Activated T-cell treated with anti-CD3 and anti-CD28 coated beads, Interleukin-2, amount 50 U/mL, for 72 hours (primary cell): ENCODE results near the gene LIN52. TPM values are rescaled to one million over a fixed set of nuclear protein-coding genes. Genes with fewer than 3 reads are reported as not detected.

Experiments
- ATAC-seq, 2 donors: fragments of 150-1000 bp; cut with Tn5 transposase; replicated peaks in 1 of 2; 2 replicates each; pipeline ENCODE4 v1.10.0; 2021; ENCODE audit warnings: moderate library complexity in 2 of 2, mild to moderate bottlenecking in 1 of 2
- DNase-seq, 2 donors: peaks; one replicate each; pipeline ENCODE4 v3.0.0; 2021 to 2022; ENCODE audit warnings: mixed read lengths in 1 of 2
- H3K27ac Mint-ChIP-seq: one replicate; pipeline ENCODE4 v1.8.0; 2022; ENCODE audit warnings: mild to moderate bottlenecking, moderate library complexity, mixed read lengths
- H3K27me3 Mint-ChIP-seq: one replicate; pipeline ENCODE4 v1.8.0; 2022; ENCODE audit warnings: low read depth, mixed read lengths
- H3K36me3 Mint-ChIP-seq, 2 donors: one replicate each; pipeline ENCODE4 v1.8.0; 2022; ENCODE audit warnings: mixed read lengths in 2 of 2, mild to moderate bottlenecking in 1 of 2; ENCODE audit not compliant: insufficient read depth in 2 of 2
- H3K4me1 Mint-ChIP-seq: one replicate; pipeline ENCODE4 v1.8.0; 2022; ENCODE audit warnings: low read depth, mixed read lengths
- H3K4me3 Mint-ChIP-seq, 2 donors: one replicate each; pipeline ENCODE4 v1.8.0; 2022; ENCODE audit warnings: mild to moderate bottlenecking in 2 of 2, mixed read lengths in 2 of 2, moderate library complexity in 2 of 2
- H3K9me3 Mint-ChIP-seq, 2 donors: one replicate each; pipeline ENCODE4 v1.8.0; 2022; ENCODE audit warnings: mixed read lengths in 2 of 2
- total RNA-seq, 2 donors: library from RNA; stranded (reverse); gene quantifications; one replicate each; pipeline ENCODE4 v1.2.3, GENCODE V29; 2022

LIN52 gene
- total RNA-seq, 2 donors from 2014 or later, result 15.7 to 18.4 TPM

- no peak for ATAC-seq
- no peak overlapping the region for H3K27ac Mint-ChIP-seq
- no peaks in the 10 kb centered on the region for H3K9me3 Mint-ChIP-seq
- H3K4me3 Mint-ChIP-seq, result no peak overlapping the region
- H3K36me3 Mint-ChIP-seq, result no peaks in the 10 kb centered on the region
- H3K4me1 Mint-ChIP-seq, result no peaks in the 10 kb centered on the region
- H3K27me3 Mint-ChIP-seq, result no peaks in the 10 kb centered on the region
- DNase-seq, result no peak
Measured at GRCh38 chr14:74169906-74170305, 85.2 kb downstream of the LIN52 start.

- Mint-ChIP-seq H3K4me3 (no peak overlapping the region), H3K27ac (no peak overlapping the region)
Measured at GRCh38 chr14:74176400-74176793, 91.6 kb downstream of the LIN52 start.

GRCh38 chr14:74179856-74180255 lies 95.1 kb downstream of the LIN52 start:
- H3K4me3 Mint-ChIP-seq, result no peak overlapping the region
- no peaks in the 10 kb centered on the region for H3K9me3 Mint-ChIP-seq
- ATAC-seq (no peak), DNase-seq (no peak)
- no peaks in the 10 kb centered on the region for H3K27me3 Mint-ChIP-seq
- no peaks in the 10 kb centered on the region for H3K4me1 Mint-ChIP-seq
- H3K27ac Mint-ChIP-seq, result no peak overlapping the region
- H3K36me3 Mint-ChIP-seq, result no peaks in the 10 kb centered on the region

More at GRCh38 chr14:74176400-74176793, 91.6 kb downstream of the LIN52 start:
- Mint-ChIP-seq H3K4me1 (no peaks in the 10 kb centered on the region), H3K27me3 (no peaks in the 10 kb centered on the region), H3K36me3 (no peaks in the 10 kb centered on the region), H3K9me3 (no peaks in the 10 kb centered on the region)
- no peak for ATAC-seq
- no peak for DNase-seq

- no peak for DNase-seq
- Mint-ChIP-seq H3K4me3 (no peak overlapping the region), H3K9me3 (no peaks in the 10 kb centered on the region), H3K27me3 (no peaks in the 10 kb centered on the region), H3K27ac (no peak overlapping the region), H3K4me1 (no peaks in the 10 kb centered on the region), H3K36me3 (no peaks in the 10 kb centered on the region)
- ATAC-seq, result no peak
Measured at GRCh38 chr14:74190927-74191575, 106.3 kb downstream of the LIN52 start.

- peaks cover 14% of the 10 kb centered on the region for H3K4me1 Mint-ChIP-seq
- no peak for DNase-seq
- H3K9me3 Mint-ChIP-seq, result no peaks in the 10 kb centered on the region
- no peak overlapping the region for H3K27ac Mint-ChIP-seq
- ATAC-seq, result no peak
- H3K27me3 Mint-ChIP-seq, result no peaks in the 10 kb centered on the region
- H3K4me3 Mint-ChIP-seq, result no peak overlapping the region
- peaks cover 0 to 6% of the 10 kb centered on the region in 2 donors for H3K36me3 Mint-ChIP-seq
Measured at GRCh38 chr14:74194506-74195274, 109.9 kb downstream of the LIN52 start.

- Mint-ChIP-seq H3K27me3 (no peaks in the 10 kb centered on the region), H3K4me1 (peaks cover 14% of the 10 kb centered on the region), H3K36me3 (peaks cover 0 to 6% of the 10 kb centered on the region in 2 donors), H3K4me3 (no peak overlapping the region), H3K9me3 (no peaks in the 10 kb centered on the region), H3K27ac (no peak overlapping the region)
- no peak for ATAC-seq
- no peak for DNase-seq
Measured at GRCh38 chr14:74195623-74196022, 110.9 kb downstream of the LIN52 start.

GRCh38 chr14:74198441-74199234 lies 113.9 kb downstream of the LIN52 start:
- no peak overlapping the region for H3K27ac Mint-ChIP-seq
- H3K27me3 Mint-ChIP-seq, result no peaks in the 10 kb centered on the region
- no peaks in the 10 kb centered on the region for H3K9me3 Mint-ChIP-seq
- no peak for DNase-seq
- ATAC-seq, result no peak
- H3K36me3 Mint-ChIP-seq, result peaks cover 0 to 6% of the 10 kb centered on the region in 2 donors
- H3K4me1 Mint-ChIP-seq, result peaks cover 14% of the 10 kb centered on the region
- H3K4me3 Mint-ChIP-seq, result no peak overlapping the region

- H3K4me1 Mint-ChIP-seq, result peaks cover 14% of the 10 kb centered on the region
- H3K36me3 Mint-ChIP-seq, result peaks cover 0 to 6% of the 10 kb centered on the region in 2 donors
- no peak for ATAC-seq
- DNase-seq, result no peak
- H3K27me3 Mint-ChIP-seq, result no peaks in the 10 kb centered on the region
- H3K27ac Mint-ChIP-seq, result no peak overlapping the region
- no peak overlapping the region for H3K4me3 Mint-ChIP-seq
- no peaks in the 10 kb centered on the region for H3K9me3 Mint-ChIP-seq
Measured at GRCh38 chr14:74202113-74202512, 117.4 kb downstream of the LIN52 start.

- peaks cover 0 to 6% of the 10 kb centered on the region in 2 donors for H3K36me3 Mint-ChIP-seq
- peaks cover 4% of the 10 kb centered on the region for H3K4me1 Mint-ChIP-seq
- no peak overlapping the region for H3K4me3 Mint-ChIP-seq
- no peaks in the 10 kb centered on the region for H3K27me3 Mint-ChIP-seq
- no peaks in the 10 kb centered on the region for H3K9me3 Mint-ChIP-seq
- DNase-seq (no peak), ATAC-seq (no peak)
- H3K27ac Mint-ChIP-seq, result no peak overlapping the region
Measured at GRCh38 chr14:74203639-74204038, 118.9 kb downstream of the LIN52 start.

- no peak overlapping the region for H3K27ac Mint-ChIP-seq
- ATAC-seq, result no peak
- no peaks in the 10 kb centered on the region for H3K36me3 Mint-ChIP-seq
- H3K4me1 Mint-ChIP-seq, result no peaks in the 10 kb centered on the region
- H3K27me3 Mint-ChIP-seq, result no peaks in the 10 kb centered on the region
- no peak for DNase-seq
- no peak overlapping the region for H3K4me3 Mint-ChIP-seq
- H3K9me3 Mint-ChIP-seq, result no peaks in the 10 kb centered on the region
Measured at GRCh38 chr14:74204491-74204890, 119.7 kb downstream of the LIN52 start.

GRCh38 chr14:74205882-74206281 lies 121.1 kb downstream of the LIN52 start:
- no peaks in the 10 kb centered on the region for H3K9me3 Mint-ChIP-seq
- no peak overlapping the region for H3K4me3 Mint-ChIP-seq
- H3K27me3 Mint-ChIP-seq, result no peaks in the 10 kb centered on the region
- no peaks in the 10 kb centered on the region for H3K4me1 Mint-ChIP-seq
- H3K27ac Mint-ChIP-seq, result no peak overlapping the region
- no peaks in the 10 kb centered on the region for H3K36me3 Mint-ChIP-seq
- no peak for ATAC-seq
- DNase-seq, result no peak

- no peaks in the 10 kb centered on the region for H3K27me3 Mint-ChIP-seq
- H3K9me3 Mint-ChIP-seq, result no peaks in the 10 kb centered on the region
- ATAC-seq (no peak), DNase-seq (no peak)
- no peak overlapping the region for H3K27ac Mint-ChIP-seq
- H3K4me1 Mint-ChIP-seq, result no peaks in the 10 kb centered on the region
- no peaks in the 10 kb centered on the region for H3K36me3 Mint-ChIP-seq
- H3K4me3 Mint-ChIP-seq, result no peak overlapping the region
Measured at GRCh38 chr14:74207943-74208342, 123.2 kb downstream of the LIN52 start.

GRCh38 chr14:74208642-74209041 lies 123.9 kb downstream of the LIN52 start:
- Mint-ChIP-seq H3K4me3 (no peak overlapping the region), H3K36me3 (no peaks in the 10 kb centered on the region), H3K4me1 (no peaks in the 10 kb centered on the region), H3K27me3 (no peaks in the 10 kb centered on the region), H3K9me3 (no peaks in the 10 kb centered on the region), H3K27ac (no peak overlapping the region)
- ATAC-seq (no peak), DNase-seq (no peak)
